Trophoblast cell (in vitro differentiated cells and primary cell): ENCODE measurements around the gene ILDR1.

Source experiments
- DNase-seq, 2 donors: peaks; one replicate each; pipeline ENCODE4 v3.0.0-alpha.2; 2016
- H2AFZ ChIP-seq: 2 replicates; pipeline ENCODE4 v1.6.1; 2013; ENCODE audit warnings: low read length, moderate library complexity, mild to moderate bottlenecking; ENCODE audit not compliant: insufficient read depth, poor library complexity
- H2AK5ac ChIP-seq: 2 replicates; pipeline ENCODE4 v1.6.1; 2013; ENCODE audit warnings: mild to moderate bottlenecking, low read length
- H2BK120ac ChIP-seq: 2 replicates; pipeline ENCODE4 v1.6.1; 2013; ENCODE audit warnings: low read length, mild to moderate bottlenecking, moderate library complexity; ENCODE audit not compliant: insufficient read depth, poor library complexity
- H2BK12ac ChIP-seq: 2 replicates; pipeline ENCODE4 v1.6.1; 2013; ENCODE audit warnings: mild to moderate bottlenecking, low read length, moderate library complexity
- H2BK5ac ChIP-seq: 2 replicates; pipeline ENCODE4 v1.6.1; 2013; ENCODE audit warnings: low read length, low read depth, moderate library complexity, mild to moderate bottlenecking; ENCODE audit not compliant: poor library complexity
- H3K14ac ChIP-seq: 2 replicates; pipeline ENCODE4 v1.6.1; 2013; ENCODE audit warnings: mild to moderate bottlenecking, low read length
- H3K18ac ChIP-seq: 2 replicates; pipeline ENCODE4 v1.6.1; 2013; ENCODE audit warnings: mild to moderate bottlenecking, low read length
- H3K23ac ChIP-seq: 2 replicates; pipeline ENCODE4 v1.6.1; 2013; ENCODE audit warnings: low read length
- H3K27ac ChIP-seq: 2 replicates; pipeline ENCODE4 v1.5.1; 2013; ENCODE audit warnings: low read depth, mild to moderate bottlenecking, inconsistent platforms, low read length, moderate library complexity
- H3K27me3 ChIP-seq: 2 replicates; pipeline ENCODE4 v1.6.1; 2013; ENCODE audit warnings: inconsistent platforms, mild to moderate bottlenecking, low read length, moderate library complexity; ENCODE audit not compliant: insufficient read depth
- H3K36me3 ChIP-seq, 2 experiments: 1 replicate in 1 of 2; 2 replicates in 1 of 2; pipeline ENCODE4 v1.6.1; 2013; ENCODE audit warnings: low read length in 2 of 2, mild to moderate bottlenecking in 2 of 2, moderate library complexity in 1 of 2; ENCODE audit not compliant: insufficient read depth in 2 of 2, control insufficient read depth in 1 of 2
- H3K4ac ChIP-seq: 2 replicates; pipeline ENCODE4 v1.6.1; 2013; ENCODE audit warnings: low read depth, mild to moderate bottlenecking, low read length, moderate library complexity
- H3K4me1 ChIP-seq, 2 experiments: 1 replicate in 1 of 2; 2 replicates in 1 of 2; pipeline ENCODE4 v1.6.1; 2013; ENCODE audit warnings: low read length in 2 of 2, mild to moderate bottlenecking in 2 of 2, moderate library complexity in 1 of 2; ENCODE audit not compliant: insufficient read depth in 2 of 2, control insufficient read depth in 1 of 2
- H3K4me2 ChIP-seq: 2 replicates; pipeline ENCODE4 v1.6.1; 2013; ENCODE audit warnings: inconsistent platforms, mild to moderate bottlenecking, low read length, moderate library complexity
- H3K4me3 ChIP-seq: 2 replicates; pipeline ENCODE4 v1.5.1; 2013; ENCODE audit warnings: mild to moderate bottlenecking, low read depth, low read length, inconsistent platforms
- H3K79me1 ChIP-seq: one replicate; pipeline ENCODE4 v1.6.1; 2013; ENCODE audit warnings: low read length
- H3K79me2 ChIP-seq: 2 replicates; pipeline ENCODE4 v1.6.1; 2013; ENCODE audit warnings: low read length, mild to moderate bottlenecking; ENCODE audit not compliant: control insufficient read depth, insufficient read depth, poor library complexity
- H3K9ac ChIP-seq: 2 replicates; pipeline ENCODE4 v1.6.1; 2013; ENCODE audit warnings: mild to moderate bottlenecking, low read length
- H3K9me3 ChIP-seq: 2 replicates; pipeline ENCODE4 v1.6.1; 2013; ENCODE audit warnings: low read depth, mild to moderate bottlenecking, control low read depth, inconsistent platforms, low read length; ENCODE audit not compliant: insufficient read depth
- H4K12ac ChIP-seq: 2 replicates; pipeline ENCODE4 v1.6.1; 2013; ENCODE audit warnings: low read depth, mild to moderate bottlenecking, low read length, moderate library complexity
- H4K8ac ChIP-seq: 2 replicates; pipeline ENCODE4 v1.6.1; 2013; ENCODE audit warnings: low read depth, mild to moderate bottlenecking, low read length, moderate library complexity
- H4K91ac ChIP-seq: one replicate; pipeline ENCODE4 v1.6.1; 2013; ENCODE audit warnings: low read depth, mild to moderate bottlenecking, low read length, moderate library complexity
- WGBS: extraction: QIAGEN DNeasy Blood & Tissue Kit; methylation state at CpG from one replicate; pipeline ENCODE4 v1.1.7; 2013; ENCODE audit warnings: missing lambda C conversion rate; ENCODE audit not compliant: insufficient read length, insufficient coverage; ENCODE audit errors: extremely low coverage; 5-methylcytosine and 5-hydroxymethylcytosine counted together

Gene ILDR1

DNA sequence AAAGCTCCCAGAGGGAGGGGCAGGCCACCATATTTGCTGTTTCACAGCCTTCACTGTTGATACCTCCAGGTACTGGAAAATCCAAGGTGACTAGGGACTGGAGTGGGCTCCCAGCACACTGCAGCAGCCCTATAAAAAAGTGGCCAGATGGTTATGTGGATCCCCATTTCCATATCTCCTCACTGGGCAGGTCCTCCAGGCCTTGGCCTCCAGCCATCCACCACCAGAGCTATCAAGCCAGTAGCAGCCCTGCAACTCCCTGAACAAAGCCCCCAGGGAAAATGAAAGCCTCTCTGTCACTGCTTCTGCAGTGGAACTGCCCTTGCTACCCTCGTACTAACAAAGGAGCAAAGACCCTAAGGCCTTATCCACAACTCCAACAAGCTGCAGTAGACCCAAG, 58.4 kb downstream of the ILDR1 start:
- DNase-seq, result no peak
- H3K4me2 ChIP-seq, result no peak overlapping the region
- no peak overlapping the region for H4K91ac ChIP-seq
- H3K79me2 ChIP-seq, result no peaks in the 10 kb centered on the region
- H3K4ac ChIP-seq, result no peak overlapping the region
- no peak overlapping the region for H4K12ac ChIP-seq
- H2BK120ac ChIP-seq, result no peak overlapping the region
- no peak overlapping the region for H2BK12ac ChIP-seq
- H3K27me3 ChIP-seq, result no peaks in the 10 kb centered on the region
- no peaks in the 10 kb centered on the region for H3K4me1 ChIP-seq
- no peak overlapping the region for H3K4me3 ChIP-seq
- no peak overlapping the region for H3K18ac ChIP-seq
- no peak overlapping the region for H3K9ac ChIP-seq
- no peak overlapping the region for H3K27ac ChIP-seq
- H2AK5ac ChIP-seq, result no peak overlapping the region
- H2AFZ ChIP-seq, result no peak overlapping the region
- H3K9me3 ChIP-seq, result peaks cover 6% of the 10 kb centered on the region
- H3K36me3 ChIP-seq, result no peaks in the 10 kb centered on the region
- H4K8ac ChIP-seq, result no peak overlapping the region
- no peak overlapping the region for H3K14ac ChIP-seq
- no CpG with 5 or more reads among the region's 1 CpG for WGBS
- H3K79me1 ChIP-seq, result no peaks in the 10 kb centered on the region
- H2BK5ac ChIP-seq, result no peak overlapping the region
- no peak overlapping the region for H3K23ac ChIP-seq

DNA sequence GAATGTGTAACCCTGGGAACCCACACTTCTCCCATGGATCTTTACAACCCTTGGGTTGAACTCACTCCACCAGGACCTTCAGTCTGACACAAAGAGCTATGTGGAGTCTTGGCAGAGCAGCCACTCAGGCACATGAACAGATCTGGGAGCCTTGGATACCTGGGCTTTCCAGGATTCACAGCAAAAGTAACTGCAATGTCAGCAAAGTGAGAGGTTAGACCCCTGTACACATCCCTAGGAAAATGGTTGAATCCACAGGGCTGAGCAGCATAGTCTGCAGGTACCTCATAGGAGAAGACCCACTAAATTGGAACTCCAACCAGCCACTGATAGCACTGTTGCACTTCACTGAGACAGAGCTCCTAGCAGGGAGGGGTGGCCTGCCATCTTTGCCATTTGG, 59.6 kb downstream of the ILDR1 start:
- no peak overlapping the region for H2BK12ac ChIP-seq
- no peak overlapping the region for H3K23ac ChIP-seq
- H2BK120ac ChIP-seq, result no peak overlapping the region
- no peak overlapping the region for H2AFZ ChIP-seq
- no peak overlapping the region for H2AK5ac ChIP-seq
- no peak overlapping the region for H3K4ac ChIP-seq
- H3K79me2 ChIP-seq, result no peaks in the 10 kb centered on the region
- no peaks in the 10 kb centered on the region for H3K4me1 ChIP-seq
- no peaks in the 10 kb centered on the region for H3K27me3 ChIP-seq
- peaks cover 6% of the 10 kb centered on the region for H3K9me3 ChIP-seq
- peak overlapping the region; percentile 27 for H3K4me2 ChIP-seq
- no peaks in the 10 kb centered on the region for H3K36me3 ChIP-seq
- H2BK5ac ChIP-seq, result no peak overlapping the region
- H3K27ac ChIP-seq, result no peak overlapping the region
- H3K18ac ChIP-seq, result no peak overlapping the region
- no peak overlapping the region for H3K4me3 ChIP-seq
- DNase-seq, result no peak
- H3K79me1 ChIP-seq, result no peaks in the 10 kb centered on the region
- H4K12ac ChIP-seq, result no peak overlapping the region
- H3K9ac ChIP-seq, result no peak overlapping the region
- H4K91ac ChIP-seq, result no peak overlapping the region
- H3K14ac ChIP-seq, result no peak overlapping the region
- no peak overlapping the region for H4K8ac ChIP-seq

DNA sequence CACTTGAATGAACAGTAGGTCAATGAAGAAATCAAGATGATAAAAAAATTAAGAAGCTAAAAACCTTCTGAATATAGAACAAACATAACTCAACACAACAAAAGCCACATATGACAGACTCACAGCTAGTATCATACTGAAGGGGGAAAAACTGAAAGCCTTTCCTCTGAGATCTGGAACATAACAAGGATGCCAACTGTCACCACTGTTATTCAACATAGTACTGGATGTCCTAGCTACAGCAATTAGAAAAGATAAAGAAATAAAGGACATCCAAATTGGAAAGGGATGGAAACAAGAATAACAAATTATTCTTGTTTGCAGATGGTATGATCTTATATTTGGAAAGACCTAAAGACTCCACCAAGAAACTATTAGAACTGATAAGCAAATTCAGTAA, 60.8 kb downstream of the ILDR1 start:
- no peak overlapping the region for H3K4ac ChIP-seq
- H2BK120ac ChIP-seq, result no peak overlapping the region
- no peak overlapping the region for H2BK5ac ChIP-seq
- H2AFZ ChIP-seq, result no peak overlapping the region
- H3K9me3 ChIP-seq, result peaks cover 6% of the 10 kb centered on the region
- no peak overlapping the region for H2BK12ac ChIP-seq
- H4K91ac ChIP-seq, result no peak overlapping the region
- H3K79me1 ChIP-seq, result no peaks in the 10 kb centered on the region
- H3K4me3 ChIP-seq, result no peak overlapping the region
- H2AK5ac ChIP-seq, result no peak overlapping the region
- H3K27ac ChIP-seq, result no peak overlapping the region
- H4K8ac ChIP-seq, result no peak overlapping the region
- H3K9ac ChIP-seq, result no peak overlapping the region
- no peak overlapping the region for H4K12ac ChIP-seq
- H3K4me1 ChIP-seq, result no peaks in the 10 kb centered on the region
- DNase-seq, result no peak
- no peaks in the 10 kb centered on the region for H3K36me3 ChIP-seq
- no peaks in the 10 kb centered on the region for H3K27me3 ChIP-seq
- no peak overlapping the region for H3K4me2 ChIP-seq
- no peak overlapping the region for H3K14ac ChIP-seq
- no peak overlapping the region for H3K18ac ChIP-seq
- H3K23ac ChIP-seq, result no peak overlapping the region
- H3K79me2 ChIP-seq, result no peaks in the 10 kb centered on the region

DNA sequence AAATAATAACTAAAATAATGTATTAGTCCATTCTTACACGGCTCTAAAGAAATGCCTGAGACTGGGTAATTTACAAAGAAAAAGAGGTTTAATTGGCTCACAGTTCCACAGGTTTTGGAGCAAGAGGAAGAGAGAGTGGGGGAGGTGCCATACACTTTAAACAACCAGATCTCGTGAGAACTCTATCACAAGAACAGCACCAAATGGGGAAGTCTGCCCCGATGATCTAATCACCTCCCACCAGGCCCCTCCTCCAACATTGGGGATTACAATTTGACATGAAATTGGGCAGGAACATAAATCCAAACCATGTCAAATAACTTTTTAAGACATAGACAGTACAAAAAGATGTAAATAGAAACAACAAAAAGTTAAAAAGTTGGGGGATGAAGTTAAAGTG, 63.2 kb downstream of the ILDR1 start:
- Histone ChIP-seq H2AFZ (no peak overlapping the region), H4K8ac (no peak overlapping the region), H3K9me3 (peaks cover 6% of the 10 kb centered on the region), H3K4me2 (no peak overlapping the region), H2AK5ac (no peak overlapping the region), H3K4ac (no peak overlapping the region), H2BK5ac (no peak overlapping the region), H3K18ac (no peak overlapping the region), H3K79me2 (no peaks in the 10 kb centered on the region), H4K12ac (no peak overlapping the region), H3K27me3 (no peaks in the 10 kb centered on the region), H2BK120ac (no peak overlapping the region), H3K9ac (no peak overlapping the region), H3K36me3 (no peaks in the 10 kb centered on the region), H3K23ac (no peak overlapping the region), H3K14ac (no peak overlapping the region), H3K4me3 (no peak overlapping the region), H4K91ac (no peak overlapping the region), H2BK12ac (no peak overlapping the region), H3K4me1 (no peaks in the 10 kb centered on the region), H3K79me1 (no peaks in the 10 kb centered on the region), H3K27ac (no peak overlapping the region)
- no peak for DNase-seq
- WGBS, result no CpG with 5 or more reads among the region's 3 CpGs
